ENCODE measurements around the gene PTPRU. TPM values are rescaled to one million over a fixed set of nuclear protein-coding genes. Genes with fewer than 3 reads are reported as not detected.

Gene PTPRU
- total and polyA plus RNA-seq, 2 of the 8 experiments (the other 6 are each of a cell fraction or from before 2014, with no cell fraction given): 33.8 to 41.8 TPM

DNA sequence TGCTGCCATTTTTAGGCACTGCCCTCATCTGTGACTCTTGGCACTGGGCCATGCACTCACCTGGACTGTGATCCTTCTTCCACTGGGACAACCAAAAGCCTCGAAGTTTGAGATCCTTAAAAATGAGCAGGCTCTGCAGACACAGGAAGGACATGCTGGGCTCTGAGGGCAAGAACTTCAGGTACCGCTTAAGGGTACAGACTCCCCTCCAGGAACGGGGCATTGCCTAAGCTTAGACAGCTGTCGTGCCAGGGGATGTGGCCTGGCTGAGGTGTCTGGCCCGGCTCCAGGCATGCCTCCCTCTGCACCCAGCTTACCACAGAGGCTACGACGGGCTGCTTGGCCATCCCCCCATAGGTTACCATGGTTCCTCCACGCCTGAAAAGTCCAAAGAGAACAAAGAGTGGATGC lies 40.4 kb upstream of the PTPRU start (continued):
- TF ChIP-seq, protein P1, sequence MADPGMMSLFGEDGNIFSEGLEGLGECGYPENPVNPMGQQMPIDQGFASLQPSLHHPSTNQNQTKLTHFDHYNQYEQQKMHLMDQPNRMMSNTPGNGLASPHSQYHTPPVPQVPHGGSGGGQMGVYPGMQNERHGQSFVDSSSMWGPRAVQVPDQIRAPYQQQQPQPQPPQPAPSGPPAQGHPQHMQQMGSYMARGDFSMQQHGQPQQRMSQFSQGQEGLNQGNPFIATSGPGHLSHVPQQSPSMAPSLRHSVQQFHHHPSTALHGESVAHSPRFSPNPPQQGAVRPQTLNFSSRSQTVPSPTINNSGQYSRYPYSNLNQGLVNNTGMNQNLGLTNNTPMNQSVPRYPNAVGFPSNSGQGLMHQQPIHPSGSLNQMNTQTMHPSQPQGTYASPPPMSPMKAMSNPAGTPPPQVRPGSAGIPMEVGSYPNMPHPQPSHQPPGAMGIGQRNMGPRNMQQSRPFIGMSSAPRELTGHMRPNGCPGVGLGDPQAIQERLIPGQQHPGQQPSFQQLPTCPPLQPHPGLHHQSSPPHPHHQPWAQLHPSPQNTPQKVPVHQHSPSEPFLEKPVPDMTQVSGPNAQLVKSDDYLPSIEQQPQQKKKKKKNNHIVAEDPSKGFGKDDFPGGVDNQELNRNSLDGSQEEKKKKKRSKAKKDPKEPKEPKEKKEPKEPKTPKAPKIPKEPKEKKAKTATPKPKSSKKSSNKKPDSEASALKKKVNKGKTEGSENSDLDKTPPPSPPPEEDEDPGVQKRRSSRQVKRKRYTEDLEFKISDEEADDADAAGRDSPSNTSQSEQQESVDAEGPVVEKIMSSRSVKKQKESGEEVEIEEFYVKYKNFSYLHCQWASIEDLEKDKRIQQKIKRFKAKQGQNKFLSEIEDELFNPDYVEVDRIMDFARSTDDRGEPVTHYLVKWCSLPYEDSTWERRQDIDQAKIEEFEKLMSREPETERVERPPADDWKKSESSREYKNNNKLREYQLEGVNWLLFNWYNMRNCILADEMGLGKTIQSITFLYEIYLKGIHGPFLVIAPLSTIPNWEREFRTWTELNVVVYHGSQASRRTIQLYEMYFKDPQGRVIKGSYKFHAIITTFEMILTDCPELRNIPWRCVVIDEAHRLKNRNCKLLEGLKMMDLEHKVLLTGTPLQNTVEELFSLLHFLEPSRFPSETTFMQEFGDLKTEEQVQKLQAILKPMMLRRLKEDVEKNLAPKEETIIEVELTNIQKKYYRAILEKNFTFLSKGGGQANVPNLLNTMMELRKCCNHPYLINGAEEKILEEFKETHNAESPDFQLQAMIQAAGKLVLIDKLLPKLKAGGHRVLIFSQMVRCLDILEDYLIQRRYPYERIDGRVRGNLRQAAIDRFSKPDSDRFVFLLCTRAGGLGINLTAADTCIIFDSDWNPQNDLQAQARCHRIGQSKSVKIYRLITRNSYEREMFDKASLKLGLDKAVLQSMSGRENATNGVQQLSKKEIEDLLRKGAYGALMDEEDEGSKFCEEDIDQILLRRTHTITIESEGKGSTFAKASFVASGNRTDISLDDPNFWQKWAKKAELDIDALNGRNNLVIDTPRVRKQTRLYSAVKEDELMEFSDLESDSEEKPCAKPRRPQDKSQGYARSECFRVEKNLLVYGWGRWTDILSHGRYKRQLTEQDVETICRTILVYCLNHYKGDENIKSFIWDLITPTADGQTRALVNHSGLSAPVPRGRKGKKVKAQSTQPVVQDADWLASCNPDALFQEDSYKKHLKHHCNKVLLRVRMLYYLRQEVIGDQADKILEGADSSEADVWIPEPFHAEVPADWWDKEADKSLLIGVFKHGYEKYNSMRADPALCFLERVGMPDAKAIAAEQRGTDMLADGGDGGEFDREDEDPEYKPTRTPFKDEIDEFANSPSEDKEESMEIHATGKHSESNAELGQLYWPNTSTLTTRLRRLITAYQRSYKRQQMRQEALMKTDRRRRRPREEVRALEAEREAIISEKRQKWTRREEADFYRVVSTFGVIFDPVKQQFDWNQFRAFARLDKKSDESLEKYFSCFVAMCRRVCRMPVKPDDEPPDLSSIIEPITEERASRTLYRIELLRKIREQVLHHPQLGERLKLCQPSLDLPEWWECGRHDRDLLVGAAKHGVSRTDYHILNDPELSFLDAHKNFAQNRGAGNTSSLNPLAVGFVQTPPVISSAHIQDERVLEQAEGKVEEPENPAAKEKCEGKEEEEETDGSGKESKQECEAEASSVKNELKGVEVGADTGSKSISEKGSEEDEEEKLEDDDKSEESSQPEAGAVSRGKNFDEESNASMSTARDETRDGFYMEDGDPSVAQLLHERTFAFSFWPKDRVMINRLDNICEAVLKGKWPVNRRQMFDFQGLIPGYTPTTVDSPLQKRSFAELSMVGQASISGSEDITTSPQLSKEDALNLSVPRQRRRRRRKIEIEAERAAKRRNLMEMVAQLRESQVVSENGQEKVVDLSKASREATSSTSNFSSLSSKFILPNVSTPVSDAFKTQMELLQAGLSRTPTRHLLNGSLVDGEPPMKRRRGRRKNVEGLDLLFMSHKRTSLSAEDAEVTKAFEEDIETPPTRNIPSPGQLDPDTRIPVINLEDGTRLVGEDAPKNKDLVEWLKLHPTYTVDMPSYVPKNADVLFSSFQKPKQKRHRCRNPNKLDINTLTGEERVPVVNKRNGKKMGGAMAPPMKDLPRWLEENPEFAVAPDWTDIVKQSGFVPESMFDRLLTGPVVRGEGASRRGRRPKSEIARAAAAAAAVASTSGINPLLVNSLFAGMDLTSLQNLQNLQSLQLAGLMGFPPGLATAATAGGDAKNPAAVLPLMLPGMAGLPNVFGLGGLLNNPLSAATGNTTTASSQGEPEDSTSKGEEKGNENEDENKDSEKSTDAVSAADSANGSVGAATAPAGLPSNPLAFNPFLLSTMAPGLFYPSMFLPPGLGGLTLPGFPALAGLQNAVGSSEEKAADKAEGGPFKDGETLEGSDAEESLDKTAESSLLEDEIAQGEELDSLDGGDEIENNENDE (IDR thresholded peaks at IDR 0.05; ENCODE audit: insufficient replicate concordance, low read length): no peak
- TF ChIP-seq TAF1 (IDR thresholded peaks at IDR 0.05; ENCODE audit: low read depth, low read length) (no peak), SIN3A (conservative IDR thresholded peaks at IDR 0.05 in 1 of 2, IDR thresholded peaks at IDR 0.05 in 1 of 2; ENCODE audit: low read depth in 1 of 2, low read length in 2 of 2) (no peak), RBBP5 (IDR thresholded peaks at IDR 0.05; ENCODE audit: borderline replicate concordance, low read depth, low read length) (no peak), KDM4A (IDR thresholded peaks at IDR 0.05; ENCODE audit: low read depth, low read length, severe bottlenecking) (no peak), EZH2 (IDR thresholded peaks at IDR 0.05; ENCODE audit: low read depth, low read length, severe bottlenecking) (no peak), SIX5 (IDR thresholded peaks at IDR 0.05; ENCODE audit: low read depth, low read length) (no peak), BRCA1 (IDR thresholded peaks at IDR 0.05; ENCODE audit: low read depth, low read length) (no peak), EGR1 (IDR thresholded peaks at IDR 0.05; ENCODE audit: borderline replicate concordance, low read depth, low read length) (no peak), KDM1A (IDR thresholded peaks at IDR 0.05; ENCODE audit: borderline replicate concordance, low read length) (no peak)
- TF ChIP-seq, protein P2, sequence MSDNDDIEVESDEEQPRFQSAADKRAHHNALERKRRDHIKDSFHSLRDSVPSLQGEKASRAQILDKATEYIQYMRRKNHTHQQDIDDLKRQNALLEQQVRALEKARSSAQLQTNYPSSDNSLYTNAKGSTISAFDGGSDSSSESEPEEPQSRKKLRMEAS (IDR thresholded peaks at IDR 0.05): no peak

Measured in H1 (cell line).